GM19468 (cell line): Measurements from ENCODE around the gene RNASE7.
"Not testable (repeated sequence)": the region's sequence is repeated elsewhere in the genome, so short reads cannot be mapped to it uniquely, and the experiment has no call there.

Experiments used
- ATAC-seq: cut with Tn5 transposase; IDR thresholded peaks from one replicate; pipeline ENCODE4 v1.9.1; 2021; ENCODE audit warnings: mild to moderate bottlenecking, moderate library complexity, moderate number of reproducible peaks; ENCODE audit not compliant: unreplicated experiment; ENCODE audit errors: extremely low read depth

The RNASE7 gene

DNA sequence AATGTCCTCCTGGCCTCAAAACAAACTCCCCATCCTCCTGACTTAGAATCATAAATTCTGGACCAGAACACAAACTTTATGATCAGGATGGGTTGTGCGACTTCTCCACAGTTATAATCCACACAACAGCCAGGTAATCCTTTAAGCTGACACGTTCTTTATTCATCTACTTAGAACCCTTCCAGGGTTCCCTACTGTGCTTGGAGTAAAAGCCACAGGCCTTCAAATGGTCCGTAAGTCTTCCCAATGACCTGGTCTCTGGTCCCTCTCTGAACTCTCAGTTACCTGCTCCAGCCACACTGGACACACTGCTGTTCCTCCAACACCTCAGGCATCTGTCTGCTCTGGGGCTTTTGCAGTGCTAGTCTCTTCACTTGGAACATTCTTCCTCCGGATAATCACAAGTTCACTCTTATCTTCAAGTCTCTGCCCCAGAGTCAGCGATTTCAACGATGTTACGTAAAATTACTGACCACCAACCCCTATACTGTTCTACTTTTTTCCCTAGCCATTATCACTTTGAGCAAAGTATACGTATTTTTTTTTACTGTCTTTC lies 1.7 kb upstream of the RNASE7 start:
- ATAC-seq: no peak

DNA sequence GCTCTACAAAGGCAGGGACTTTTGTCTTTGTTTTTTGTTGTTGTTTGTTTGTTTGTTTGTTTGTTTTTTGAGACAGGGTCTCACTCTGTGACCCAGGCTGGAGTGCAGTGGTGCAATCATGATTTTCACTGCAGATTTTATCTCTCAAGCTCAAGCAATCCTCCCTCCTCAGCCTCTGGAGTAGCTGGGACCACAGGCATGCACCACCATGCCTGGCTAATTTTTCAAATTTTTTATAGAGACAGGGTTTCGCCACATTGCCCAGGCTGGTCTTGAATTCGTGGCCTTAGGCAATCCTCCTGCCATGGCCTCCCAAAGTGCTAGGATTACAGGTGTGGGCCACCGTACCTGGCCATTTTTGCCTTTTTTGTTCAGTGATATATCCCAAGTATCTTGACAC lies 1.2 kb upstream of the RNASE7 start:
- not testable (repeated sequence) for ATAC-seq

DNA sequence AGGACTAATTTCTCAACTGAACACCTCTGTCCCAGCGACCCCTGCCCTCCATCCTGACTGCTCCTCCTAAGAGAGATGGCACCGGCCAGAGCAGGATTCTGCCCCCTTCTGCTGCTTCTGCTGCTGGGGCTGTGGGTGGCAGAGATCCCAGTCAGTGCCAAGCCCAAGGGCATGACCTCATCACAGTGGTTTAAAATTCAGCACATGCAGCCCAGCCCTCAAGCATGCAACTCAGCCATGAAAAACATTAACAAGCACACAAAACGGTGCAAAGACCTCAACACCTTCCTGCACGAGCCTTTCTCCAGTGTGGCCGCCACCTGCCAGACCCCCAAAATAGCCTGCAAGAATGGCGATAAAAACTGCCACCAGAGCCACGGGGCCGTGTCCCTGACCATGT lies 756 bp downstream of the RNASE7 start:
- ATAC-seq: no peak

DNA sequence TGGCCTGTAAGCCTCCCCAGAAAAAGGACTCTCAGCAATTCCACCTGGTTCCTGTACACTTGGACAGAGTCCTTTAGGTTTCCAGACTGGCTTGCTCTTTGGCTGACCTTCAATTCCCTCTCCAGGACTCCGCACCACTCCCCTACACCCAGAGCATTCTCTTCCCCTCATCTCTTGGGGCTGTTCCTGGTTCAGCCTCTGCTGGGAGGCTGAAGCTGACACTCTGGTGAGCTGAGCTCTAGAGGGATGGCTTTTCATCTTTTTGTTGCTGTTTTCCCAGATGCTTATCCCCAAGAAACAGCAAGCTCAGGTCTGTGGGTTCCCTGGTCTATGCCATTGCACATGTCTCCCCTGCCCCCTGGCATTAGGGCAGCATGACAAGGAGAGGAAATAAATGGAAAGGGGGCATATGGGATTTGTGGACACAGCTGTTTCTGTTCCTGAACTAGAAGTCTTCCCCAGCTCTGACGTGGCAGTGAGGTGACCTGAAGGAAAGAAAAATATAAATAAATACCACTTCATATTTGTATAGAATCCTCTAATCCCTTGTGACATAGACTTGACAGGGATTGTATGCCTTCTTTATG lies 1.3 kb downstream of the RNASE7 start:
- no peak for ATAC-seq

DNA sequence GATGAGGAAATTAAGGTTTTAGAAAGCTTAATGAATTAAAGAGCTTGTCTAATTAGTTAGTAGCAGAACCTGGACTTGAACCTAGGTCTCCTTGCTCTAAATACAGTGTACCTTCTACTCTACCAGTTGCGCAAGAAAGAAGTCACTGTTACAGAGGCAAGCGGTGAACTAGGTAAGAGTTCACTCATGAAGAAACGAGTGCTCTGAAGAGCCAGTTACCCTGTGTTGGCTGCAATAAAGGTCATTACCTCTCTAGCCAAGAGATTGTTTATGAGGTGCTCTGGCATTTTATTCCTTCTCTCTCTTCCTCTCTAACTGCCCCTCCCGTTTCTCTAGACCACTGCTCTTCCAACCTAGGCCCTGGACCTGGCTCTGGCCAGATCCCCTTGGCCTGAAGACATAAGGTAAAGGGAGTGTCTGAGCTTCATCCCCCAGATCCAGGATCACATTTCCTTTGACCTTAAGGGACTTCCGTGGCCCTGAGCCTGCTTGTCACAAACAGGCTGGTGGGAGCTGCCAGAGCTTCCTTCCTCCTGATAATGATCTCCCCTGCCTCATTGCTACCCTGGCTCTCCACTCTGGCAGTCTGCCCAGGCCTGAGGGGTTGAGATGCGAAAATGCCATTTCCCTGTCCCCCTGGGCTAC lies 1.9 kb downstream of the RNASE7 start:
- no peak for ATAC-seq

DNA sequence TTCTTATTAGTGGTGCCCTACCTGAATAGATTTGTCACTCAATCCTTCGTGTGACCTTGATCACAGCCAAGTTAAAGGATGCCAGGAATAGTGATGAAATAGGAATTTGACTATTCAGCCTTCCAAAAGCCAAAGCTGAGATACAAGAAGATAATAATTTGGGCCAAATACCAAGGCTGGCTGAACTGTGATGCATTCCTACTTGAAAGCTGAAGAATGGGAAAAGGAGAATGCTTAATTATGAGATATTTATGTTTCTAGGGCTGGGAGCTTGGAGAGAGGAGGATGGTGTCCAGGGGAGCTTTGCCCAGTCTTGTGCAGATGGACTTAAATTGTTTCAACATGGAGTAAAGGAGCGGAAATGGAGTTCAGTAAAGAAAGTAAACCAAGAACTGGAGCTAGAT lies 5.2 kb downstream of the RNASE7 start:
- ATAC-seq: no peak

DNA sequence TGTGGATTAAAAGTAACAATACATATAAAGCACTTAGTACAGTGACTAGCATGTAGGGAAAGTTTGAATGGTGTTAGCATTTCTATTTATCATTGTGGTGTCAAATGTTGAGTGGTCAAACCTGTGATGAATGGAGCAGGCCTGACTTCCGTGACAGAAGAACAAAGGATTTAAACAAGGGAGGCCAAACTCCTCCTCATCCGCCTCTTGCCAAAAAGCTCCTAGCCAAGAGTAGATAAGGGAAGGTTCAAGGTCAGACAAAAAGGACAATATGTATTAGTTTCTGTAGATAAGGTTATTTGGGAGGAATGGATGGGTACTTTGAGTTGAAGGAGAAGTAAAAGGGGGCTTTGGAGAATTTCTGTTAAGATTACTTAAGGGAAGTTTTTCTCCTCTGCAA lies 6.5 kb downstream of the RNASE7 start:
- ATAC-seq: no peak

DNA sequence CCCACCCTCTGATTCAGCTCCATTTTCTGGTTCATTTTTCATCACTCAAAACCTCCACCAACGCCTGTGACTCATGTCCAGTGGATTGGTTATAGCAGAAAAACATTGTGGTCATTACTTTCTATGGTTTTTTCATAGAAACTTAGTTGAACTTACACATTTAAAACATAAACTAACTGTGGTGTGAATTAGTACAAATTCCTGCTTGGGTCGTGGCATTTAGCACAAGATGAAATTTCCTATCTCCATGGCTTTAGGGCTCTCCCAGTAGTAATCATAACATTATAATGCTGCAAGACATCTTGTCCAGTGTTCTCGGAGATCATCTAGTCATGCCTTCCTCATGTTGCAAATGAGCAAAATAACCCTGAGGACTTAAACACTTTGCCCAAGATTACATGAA lies 7.1 kb downstream of the RNASE7 start:
- ATAC-seq: no peak

DNA sequence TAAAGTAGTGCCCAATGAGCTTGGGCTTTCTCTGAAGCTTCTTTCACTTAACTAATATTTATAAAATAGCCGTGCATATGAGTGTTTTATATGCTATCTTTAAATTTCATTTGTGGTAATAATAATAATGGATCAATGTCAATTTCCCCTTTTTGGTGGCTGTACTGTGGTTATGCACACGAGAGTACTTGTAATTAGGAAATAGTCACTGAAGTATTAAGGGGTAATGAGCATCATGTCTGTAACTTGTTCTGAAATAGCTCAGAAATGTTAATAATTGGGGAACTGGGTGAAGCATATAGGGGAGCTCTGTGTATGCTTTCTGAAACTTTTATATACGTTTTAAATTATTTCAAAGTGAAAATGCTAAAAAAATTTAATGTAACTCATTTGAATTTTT lies 8.4 kb downstream of the RNASE7 start:
- no peak for ATAC-seq

DNA sequence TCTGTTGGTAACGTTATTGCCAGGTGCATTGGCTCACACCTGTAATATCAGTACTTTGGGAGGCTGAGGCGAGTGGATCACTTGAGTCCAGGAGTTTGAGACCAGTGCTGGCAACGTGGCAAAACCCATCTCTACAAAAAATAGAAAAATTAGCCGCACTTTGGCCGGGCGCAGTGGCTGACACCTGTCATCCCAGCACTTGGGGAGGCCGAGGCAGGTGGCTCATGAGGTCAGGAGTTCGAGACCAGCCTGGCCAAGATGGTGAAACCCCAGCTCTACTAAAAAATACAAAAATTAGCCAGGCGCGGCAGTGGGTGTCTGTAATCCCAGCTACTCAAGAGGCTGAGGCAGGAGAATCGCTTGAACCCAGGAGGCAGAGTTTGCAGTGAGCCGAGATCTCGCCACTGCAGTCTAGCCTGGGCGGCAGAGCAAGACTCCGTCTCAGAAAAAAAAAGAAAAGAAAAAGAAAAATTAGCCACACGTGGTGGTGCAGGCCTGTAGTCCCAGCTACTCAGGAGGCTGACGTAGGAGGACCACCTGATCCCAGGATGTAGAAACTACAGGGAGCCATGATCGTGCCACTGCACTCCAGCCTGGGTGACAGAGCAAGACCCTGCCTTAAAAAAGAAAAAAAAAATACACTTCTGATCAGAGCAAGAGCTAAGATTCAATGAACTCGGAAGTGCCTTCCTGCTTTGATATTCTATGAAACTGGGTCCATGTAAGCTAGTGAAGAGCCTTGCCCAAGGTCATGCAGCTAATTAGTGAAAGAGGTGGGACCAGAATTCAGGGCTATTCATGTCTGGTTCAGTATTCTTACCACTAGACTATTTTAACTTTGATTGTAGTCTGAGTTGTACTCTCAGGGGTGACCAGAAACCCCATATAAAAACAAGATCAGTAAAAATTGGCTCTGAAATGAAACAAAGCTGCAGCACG lies 11.3 kb downstream of the RNASE7 start:
- no peak for ATAC-seq

DNA sequence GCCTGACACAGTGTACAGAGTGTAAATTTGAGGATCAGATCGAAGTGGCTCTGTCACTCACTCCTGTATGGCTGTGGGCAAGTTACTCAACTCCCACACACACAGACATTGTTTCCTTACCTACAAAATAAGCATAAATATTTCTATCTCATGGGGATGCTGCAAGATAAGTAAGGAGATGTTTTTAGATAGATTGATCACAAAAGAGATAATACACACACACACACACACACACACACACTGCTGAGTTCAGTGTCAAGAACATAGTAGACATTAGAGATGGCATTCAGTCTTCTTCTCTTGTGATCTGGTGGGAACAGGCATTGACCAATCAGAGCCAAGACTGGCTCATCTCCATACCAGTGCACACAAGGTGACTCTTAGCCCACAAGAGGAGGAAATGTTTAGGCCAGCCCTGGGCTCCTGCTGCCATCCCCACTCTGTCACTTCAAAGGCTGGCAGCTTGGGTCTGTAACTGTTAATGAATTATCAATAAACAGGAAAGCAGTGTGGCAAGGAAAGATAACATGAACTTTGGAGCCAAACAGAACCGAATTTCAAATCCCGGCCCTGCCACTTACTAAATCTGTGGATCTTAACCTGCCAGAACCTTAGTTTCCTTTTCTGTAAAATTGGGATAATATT lies 12.1 kb downstream of the RNASE7 start:
- no peak for ATAC-seq

DNA sequence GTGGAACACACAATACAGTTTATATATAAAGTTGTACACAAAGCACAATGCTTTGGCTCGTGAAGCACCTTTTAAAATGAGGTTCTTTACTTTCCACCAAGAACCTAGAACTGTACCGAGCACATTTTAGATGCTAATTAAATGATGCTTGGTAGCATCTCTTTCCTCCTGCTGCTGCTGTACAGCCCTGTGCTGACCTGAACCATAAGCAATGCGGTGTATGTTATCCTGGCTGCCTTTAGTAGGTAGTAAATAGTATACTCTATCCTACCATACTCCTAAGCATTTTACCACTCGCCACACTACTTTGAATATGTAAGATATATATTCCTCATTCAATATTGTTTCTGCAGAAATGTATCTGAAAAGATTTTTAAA lies 12.6 kb downstream of the RNASE7 start:
- no peak for ATAC-seq

DNA sequence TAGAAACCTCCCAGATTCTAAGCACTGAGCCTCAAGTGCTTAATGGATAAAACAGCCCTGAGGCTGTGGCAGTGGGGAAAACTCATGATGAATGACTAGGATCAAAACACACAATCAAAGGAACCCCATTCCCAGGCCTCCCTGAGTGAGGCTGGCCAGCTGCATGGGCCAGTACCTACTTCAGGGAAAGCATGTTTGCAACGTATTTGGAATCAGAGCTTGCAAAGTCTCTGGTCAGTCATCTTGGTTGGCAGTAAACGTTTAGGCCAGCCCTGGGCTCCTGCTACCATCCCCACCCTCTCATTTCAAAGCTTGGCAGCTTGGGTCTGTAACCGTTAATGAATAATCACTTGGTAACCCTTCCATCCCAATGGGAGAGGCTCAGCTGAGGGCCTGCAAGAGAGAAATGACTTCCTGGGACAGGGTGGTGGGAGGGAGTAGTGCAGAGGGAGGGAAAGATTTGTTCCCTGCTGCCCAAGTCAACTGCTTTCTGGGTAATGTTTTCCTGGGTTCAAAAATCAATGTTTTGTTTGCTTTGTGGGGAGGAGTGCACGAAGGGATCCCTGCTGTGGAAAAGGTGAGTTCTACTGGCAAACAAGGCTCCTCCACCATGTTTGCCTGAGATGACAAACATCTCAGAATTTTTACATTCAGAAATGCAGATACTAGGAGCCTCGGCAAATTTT lies 13.4 kb downstream of the RNASE7 start:
- no peak for ATAC-seq

DNA sequence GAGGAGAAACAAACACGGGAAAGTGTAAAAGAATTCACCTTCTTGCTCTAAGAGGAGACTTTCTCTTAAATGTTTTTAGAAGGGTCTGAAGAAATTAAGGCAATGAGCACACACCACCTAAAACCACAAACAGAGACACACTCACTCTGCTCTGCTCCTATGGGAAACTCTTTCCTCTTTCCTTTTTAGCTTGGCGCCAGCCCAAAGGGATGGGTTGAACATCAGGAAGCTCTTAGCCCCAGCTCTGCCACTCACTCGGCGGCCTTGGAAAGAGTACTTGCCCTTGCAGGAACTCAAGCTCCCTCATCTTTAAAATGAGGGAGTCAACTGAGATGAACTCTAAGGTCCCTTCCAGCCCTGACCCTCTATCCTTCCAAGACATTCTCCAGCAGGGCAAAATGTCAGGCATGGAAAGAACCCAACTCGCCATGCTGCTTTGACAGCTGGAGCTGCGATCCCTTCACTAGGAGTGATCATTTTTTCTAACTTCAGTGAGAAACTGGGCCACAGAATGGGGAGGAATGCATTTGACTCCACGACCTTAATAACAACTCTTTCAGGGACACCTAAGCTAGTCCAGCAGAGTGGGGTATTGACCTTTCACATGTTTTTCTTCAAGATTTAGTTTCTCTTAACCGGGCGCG lies 14.5 kb downstream of the RNASE7 start:
- ATAC-seq: no peak

DNA sequence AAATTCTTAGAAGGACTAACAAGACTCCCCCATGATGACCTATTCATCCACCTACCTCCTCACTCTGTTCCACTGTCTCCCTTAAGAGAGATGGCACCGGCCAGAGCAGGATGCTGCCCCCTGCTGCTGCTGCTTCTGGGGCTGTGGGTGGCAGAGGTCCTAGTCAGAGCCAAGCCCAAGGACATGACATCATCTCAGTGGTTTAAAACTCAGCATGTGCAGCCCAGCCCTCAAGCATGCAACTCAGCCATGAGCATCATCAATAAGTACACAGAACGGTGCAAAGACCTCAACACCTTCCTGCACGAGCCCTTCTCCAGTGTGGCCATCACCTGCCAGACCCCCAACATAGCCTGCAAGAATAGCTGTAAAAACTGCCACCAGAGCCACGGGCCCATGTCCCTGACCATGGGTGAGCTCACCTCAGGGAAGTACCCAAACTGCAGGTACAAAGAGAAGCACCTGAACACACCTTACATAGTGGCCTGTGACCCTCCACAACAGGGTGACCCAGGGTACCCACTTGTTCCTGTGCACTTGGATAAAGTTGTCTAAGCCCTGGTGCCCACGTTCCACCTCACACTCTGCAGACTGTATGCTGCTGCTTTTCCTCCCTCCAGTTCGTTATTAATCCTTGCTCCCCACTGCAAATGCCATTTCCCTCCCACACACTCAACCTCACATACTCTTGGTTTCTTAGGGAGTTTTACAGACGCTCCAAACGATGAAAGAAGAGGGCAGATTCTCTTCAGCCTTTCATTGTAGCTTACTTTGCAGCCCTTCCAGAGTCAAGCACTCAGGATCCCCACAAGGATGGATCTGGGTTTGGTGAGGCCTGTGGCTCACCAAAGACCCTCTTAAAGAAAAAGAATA lies 15.9 kb downstream of the RNASE7 start, which contains the start of gene RNASE8:
Gene RNASE8 (plus strand): TSS at position 20 of the 873 bp plus-strand sequence. CDS start 71 bp downstream, at position 91.
- ATAC-seq: no peak

DNA sequence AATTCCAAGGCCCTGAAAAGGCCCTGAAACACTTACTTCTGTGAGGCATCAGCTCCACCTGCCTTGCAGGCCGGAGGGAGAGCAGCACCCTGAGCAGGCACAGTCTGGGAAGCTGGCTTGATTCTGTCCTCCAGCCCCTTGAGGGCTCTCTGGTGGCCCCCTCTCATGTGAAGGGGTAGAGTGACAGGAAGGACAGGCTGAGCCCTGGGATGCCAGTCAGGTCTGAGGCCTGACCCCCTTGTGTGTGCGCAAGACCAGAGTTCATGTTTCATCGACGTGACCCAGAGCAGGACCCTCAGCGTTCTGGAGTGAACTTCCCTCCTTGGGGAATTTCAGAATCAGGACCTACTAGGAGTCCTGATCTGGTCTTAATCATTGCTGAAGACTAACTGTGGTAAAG lies 16.7 kb downstream of the RNASE7 start:
- no peak for ATAC-seq

DNA sequence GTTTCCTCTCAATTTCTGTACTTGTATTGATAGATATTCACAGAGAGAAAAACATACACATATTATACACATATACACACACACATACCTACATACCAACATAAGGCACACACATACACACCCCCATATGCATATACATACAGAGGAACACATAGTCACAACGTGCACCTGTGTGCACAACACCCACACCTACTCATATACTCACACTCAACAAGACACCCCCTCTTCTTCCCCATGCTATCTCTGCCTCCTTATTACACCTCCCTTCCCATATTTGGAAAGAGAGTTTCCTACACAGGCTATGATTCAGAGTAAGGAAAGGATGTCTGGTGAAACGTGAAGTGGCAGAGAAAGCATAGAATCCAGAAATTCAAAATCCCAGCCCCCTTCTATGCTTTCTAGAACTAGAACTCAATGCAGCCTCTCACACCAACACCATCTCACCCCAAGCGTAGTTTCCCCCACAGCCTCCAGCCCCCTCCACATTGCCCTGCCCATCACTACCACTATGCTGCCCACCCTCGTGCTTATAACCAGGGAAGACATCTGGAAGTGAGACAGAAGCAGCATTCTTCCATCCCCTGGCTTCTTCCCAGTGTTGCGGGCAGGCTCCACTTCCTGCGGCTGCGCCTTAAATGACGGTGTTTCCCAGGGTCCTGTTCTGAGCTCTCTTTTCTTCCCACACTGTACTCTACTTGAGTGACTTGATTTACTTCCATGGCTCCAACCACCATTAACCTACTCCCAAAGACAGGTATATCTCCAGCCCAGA lies 17.9 kb downstream of the RNASE7 start:
- no peak for ATAC-seq
